ENCODE results near the gene KCNB1.

KCNB1 gene

GRCh38 chr20:49366687-49367086 is 115.8 kb downstream of the KCNB1 start:
- Histone ChIP-seq H2AFZ (ENCODE audit: low read depth, low read length) (no peak overlapping the region), H3K4me1 (ENCODE audit: low read length) (no peaks in the 10 kb centered on the region), H3K4me2 (ENCODE audit: low read length) (no peak overlapping the region), H3K4me3 (ENCODE audit: low read length) (no peak overlapping the region), H3K27me3 (ENCODE audit: low read depth, low read length) (peaks cover 71% of the 10 kb centered on the region), H3K27ac (ENCODE audit: low read length) (no peak overlapping the region), H4K20me1 (ENCODE audit: insufficient read depth, low read length) (no peaks in the 10 kb centered on the region), H3K36me3 (replicated peaks; ENCODE audit: low read depth, low read length) (no peaks in the 10 kb centered on the region), H3K9ac (ENCODE audit: low read length) (no peak overlapping the region), H3K9me3 (ENCODE audit: insufficient read depth, low read length) (no peaks in the 10 kb centered on the region), H3K79me2 (ENCODE audit: low read length) (no peaks in the 10 kb centered on the region)
- no peak for TF ChIP-seq CTCF (IDR thresholded peaks at IDR 0.05; ENCODE audit: low read depth, low read length)
- TF ChIP-seq EZH2phosphoT487 (IDR thresholded peaks at IDR 0.05; ENCODE audit: low read depth), result no peak

GRCh38 chr20:49361862-49362660 is 120.4 kb downstream of the KCNB1 start:
- no peaks in the 10 kb centered on the region for H3K9me3 ChIP-seq (ENCODE audit: insufficient read depth, low read length)
- H3K36me3 ChIP-seq (replicated peaks; ENCODE audit: low read depth, low read length), result no peaks in the 10 kb centered on the region
- H2AFZ ChIP-seq (ENCODE audit: low read depth, low read length), result no peak overlapping the region
- H3K79me2 ChIP-seq (ENCODE audit: low read length), result no peaks in the 10 kb centered on the region
- H3K27ac ChIP-seq (ENCODE audit: low read length), result no peak overlapping the region
- H3K4me1 ChIP-seq (ENCODE audit: low read length), result no peaks in the 10 kb centered on the region
- H3K9ac ChIP-seq (ENCODE audit: low read length), result no peak overlapping the region
- peaks cover 54% of the 10 kb centered on the region for H3K27me3 ChIP-seq (ENCODE audit: low read depth, low read length)
- H3K4me3 ChIP-seq (ENCODE audit: low read length), result no peak overlapping the region
- no peak overlapping the region for H3K4me2 ChIP-seq (ENCODE audit: low read length)
- TF ChIP-seq CTCF (IDR thresholded peaks at IDR 0.05; ENCODE audit: low read depth, low read length) (no peak), EZH2phosphoT487 (IDR thresholded peaks at IDR 0.05; ENCODE audit: low read depth) (no peak)
- H4K20me1 ChIP-seq (ENCODE audit: insufficient read depth, low read length), result no peaks in the 10 kb centered on the region

- Histone ChIP-seq H3K36me3 (replicated peaks; ENCODE audit: low read depth, low read length) (no peaks in the 10 kb centered on the region), H3K27me3 (ENCODE audit: low read depth, low read length) (peaks cover 45% of the 10 kb centered on the region), H2AFZ (ENCODE audit: low read depth, low read length) (no peak overlapping the region), H3K9me3 (ENCODE audit: insufficient read depth, low read length) (no peaks in the 10 kb centered on the region), H3K79me2 (ENCODE audit: low read length) (no peaks in the 10 kb centered on the region), H4K20me1 (ENCODE audit: insufficient read depth, low read length) (no peaks in the 10 kb centered on the region), H3K4me1 (ENCODE audit: low read length) (no peaks in the 10 kb centered on the region), H3K27ac (ENCODE audit: low read length) (no peak overlapping the region), H3K9ac (ENCODE audit: low read length) (no peak overlapping the region), H3K4me3 (ENCODE audit: low read length) (no peak overlapping the region), H3K4me2 (ENCODE audit: low read length) (no peak overlapping the region)
- TF ChIP-seq EZH2phosphoT487 (IDR thresholded peaks at IDR 0.05; ENCODE audit: low read depth) (no peak), CTCF (IDR thresholded peaks at IDR 0.05; ENCODE audit: low read depth, low read length) (no peak)
These were observed 122.1 kb downstream of the KCNB1 start for GRCh38 chr20:49360242-49360968.

- H3K4me3 ChIP-seq (ENCODE audit: low read length), result no peak overlapping the region
- H3K79me2 ChIP-seq (ENCODE audit: low read length), result no peaks in the 10 kb centered on the region
- TF ChIP-seq EZH2phosphoT487 (IDR thresholded peaks at IDR 0.05; ENCODE audit: low read depth) (no peak), CTCF (IDR thresholded peaks at IDR 0.05; ENCODE audit: low read depth, low read length) (no peak)
- no peaks in the 10 kb centered on the region for H3K36me3 ChIP-seq (replicated peaks; ENCODE audit: low read depth, low read length)
- H3K27me3 ChIP-seq (ENCODE audit: low read depth, low read length), result peaks cover 44% of the 10 kb centered on the region
- H3K9me3 ChIP-seq (ENCODE audit: insufficient read depth, low read length), result no peaks in the 10 kb centered on the region
- H2AFZ ChIP-seq (ENCODE audit: low read depth, low read length), result no peak overlapping the region
- no peaks in the 10 kb centered on the region for H3K4me1 ChIP-seq (ENCODE audit: low read length)
- no peak overlapping the region for H3K27ac ChIP-seq (ENCODE audit: low read length)
- H4K20me1 ChIP-seq (ENCODE audit: insufficient read depth, low read length), result no peaks in the 10 kb centered on the region
- no peak overlapping the region for H3K9ac ChIP-seq (ENCODE audit: low read length)
- no peak overlapping the region for H3K4me2 ChIP-seq (ENCODE audit: low read length)
These were observed 125.8 kb downstream of the KCNB1 start for GRCh38 chr20:49356676-49357075.

All from OCI-LY3 (cell line).